SU-DHL-6 (cell line): ENCODE measurements around the gene DCAF5.

Experiments
- CTCF ChIP-seq: fragments of 200-600 bp; sonication (generic); IDR thresholded peaks from one replicate; pipeline ENCODE4 v1.5.1; 2017; ENCODE audit warnings: antibody characterized with exemption, mild to moderate bottlenecking, low read length, moderate library complexity; ENCODE audit not compliant: insufficient read depth, poor library complexity, severe bottlenecking
- EZH2phosphoT487 ChIP-seq: fragments of 200-600 bp; sonication (generic), shearing (Covaris generic); conservative IDR thresholded peaks from 2 replicates; pipeline ENCODE4 v1.6.1; 2018; ENCODE audit warnings: mild to moderate bottlenecking, antibody characterized with exemption, low read length, moderate library complexity, mixed read lengths

- TF ChIP-seq CTCF (no peak), EZH2phosphoT487 (no peak)
These were observed 18.6 kb upstream of the DCAF5 start for GRCh38 chr14:69171569-69171968.
